ENCODE data around the gene CASZ1.

GRCh38 chr1:10608690-10609089 is 187.8 kb downstream of the CASZ1 start:
- no peak for TF ChIP-seq CTCF (IDR thresholded peaks at IDR 0.05; ENCODE audit: insufficient read depth, low read length, poor library complexity, severe bottlenecking)
- TF ChIP-seq EZH2phosphoT487 (conservative IDR thresholded peaks at IDR 0.05; ENCODE audit: low read length) = no peak
